ENCODE measurements around the gene DOK7. TPM values are rescaled to one million over a fixed set of nuclear protein-coding genes. Genes with fewer than 3 reads are reported as not detected.
"Not testable (repeated sequence)": the region's sequence is repeated elsewhere in the genome, so short reads cannot be mapped to it uniquely, and the experiment has no call there.

The DOK7 gene
- total RNA-seq, 3 donors from 2014 or later (not counting 1 experiment from before 2014, with no cell fraction given): 1.3 to 2.9 (median 1.6) TPM

- H3K4me3 ChIP-seq (ENCODE audit: low read length): no peak overlapping the region
- no peaks in the 10 kb centered on the region for H3K9me3 Mint-ChIP-seq
- H3K27me3 Mint-ChIP-seq (ENCODE audit: low read depth in 2 of 2): peaks cover 0 to 3% of the 10 kb centered on the region in 2 donors
- H3K27me3 ChIP-seq (ENCODE audit: control insufficient read depth, insufficient read depth, low read length): no peaks in the 10 kb centered on the region
- ATAC-seq: no peak
- H3K36me3 Mint-ChIP-seq: peaks cover 6% of the 10 kb centered on the region
- no peaks in the 10 kb centered on the region for H3K9me3 ChIP-seq (ENCODE audit: control insufficient read depth, insufficient read depth, low read length)
- no peaks in the 10 kb centered on the region for H3K4me1 ChIP-seq (ENCODE audit: control insufficient read depth, insufficient read depth, low read length)
- WGBS (ENCODE audit: insufficient coverage): 99% methylated on average over 4 of the region's 4 CpGs
- intact Hi-C loops (cut with micrococcal nuclease): no loop called here
- no peak for TF ChIP-seq CTCF (IDR thresholded peaks at IDR 0.05)
- H3K36me3 ChIP-seq (ENCODE audit: control insufficient read depth, insufficient read depth, low read length): no peaks in the 10 kb centered on the region
- no peak overlapping the region for H3K27ac ChIP-seq (ENCODE audit: low read length)
- no peaks in the 10 kb centered on the region for H3K4me1 Mint-ChIP-seq
- no peak overlapping the region for H3K4me3 Mint-ChIP-seq
- no peak overlapping the region for H3K27ac Mint-ChIP-seq
- DNase-seq: no peak
Observed at GRCh38 chr4:3450643-3451042, 12.5 kb upstream of the DOK7 start.

- H3K4me1 ChIP-seq (ENCODE audit: control insufficient read depth, insufficient read depth, low read length): no peaks in the 10 kb centered on the region
- Mint-ChIP-seq H3K4me1 (no peaks in the 10 kb centered on the region), H3K27me3 (ENCODE audit: low read depth in 2 of 2) (peaks cover 0 to 3% of the 10 kb centered on the region in 2 donors), H3K36me3 (peaks cover 9% of the 10 kb centered on the region), H3K4me3 (no peak overlapping the region), H3K27ac (no peak overlapping the region), H3K9me3 (no peaks in the 10 kb centered on the region)
- H3K27ac ChIP-seq (ENCODE audit: low read length): no peak overlapping the region
- intact Hi-C loops (cut with micrococcal nuclease): no loop called here
- H3K9me3 ChIP-seq (ENCODE audit: control insufficient read depth, insufficient read depth, low read length): no peaks in the 10 kb centered on the region
- DNase-seq (no peak), ATAC-seq (no peak)
- TF ChIP-seq CTCF (IDR thresholded peaks at IDR 0.05): no peak
- no peaks in the 10 kb centered on the region for H3K36me3 ChIP-seq (ENCODE audit: control insufficient read depth, insufficient read depth, low read length)
- H3K4me3 ChIP-seq (ENCODE audit: low read length): no peak overlapping the region
- no peaks in the 10 kb centered on the region for H3K27me3 ChIP-seq (ENCODE audit: control insufficient read depth, insufficient read depth, low read length)
- 87% methylated on average over 3 of the region's 3 CpGs for WGBS (ENCODE audit: insufficient coverage)
Observed at GRCh38 chr4:3451956-3452355, 11.2 kb upstream of the DOK7 start.

GRCh38 chr4:3452376-3452775 lies 10.7 kb upstream of the DOK7 start:
- no peaks in the 10 kb centered on the region for H3K27me3 ChIP-seq (ENCODE audit: control insufficient read depth, insufficient read depth, low read length)
- DNase-seq: no peak
- 87% methylated on average over 7 of the region's 7 CpGs for WGBS (ENCODE audit: insufficient coverage)
- H3K4me1 Mint-ChIP-seq: no peaks in the 10 kb centered on the region
- peaks cover 9% of the 10 kb centered on the region for H3K36me3 Mint-ChIP-seq
- H3K4me1 ChIP-seq (ENCODE audit: control insufficient read depth, insufficient read depth, low read length): no peaks in the 10 kb centered on the region
- H3K4me3 ChIP-seq (ENCODE audit: low read length): no peak overlapping the region
- no peak overlapping the region for H3K27ac Mint-ChIP-seq
- H3K9me3 Mint-ChIP-seq: no peaks in the 10 kb centered on the region
- no peaks in the 10 kb centered on the region for H3K9me3 ChIP-seq (ENCODE audit: control insufficient read depth, insufficient read depth, low read length)
- peaks cover 0 to 3% of the 10 kb centered on the region in 2 donors for H3K27me3 Mint-ChIP-seq (ENCODE audit: low read depth in 2 of 2)
- H3K4me3 Mint-ChIP-seq: no peak overlapping the region
- no peak overlapping the region for H3K27ac ChIP-seq (ENCODE audit: low read length)
- no peak for TF ChIP-seq CTCF (IDR thresholded peaks at IDR 0.05)
- ATAC-seq: no peak
- H3K36me3 ChIP-seq (ENCODE audit: control insufficient read depth, insufficient read depth, low read length): no peaks in the 10 kb centered on the region
- intact Hi-C loops (cut with micrococcal nuclease): no loop called here

GRCh38 chr4:3455596-3455995 lies 7.5 kb upstream of the DOK7 start:
- WGBS (ENCODE audit: insufficient coverage): 95% methylated on average over 3 of the region's 3 CpGs
- H3K27ac ChIP-seq (ENCODE audit: low read length); H3K27me3 ChIP-seq (ENCODE audit: control insufficient read depth, insufficient read depth, low read length); H3K4me3 Mint-ChIP-seq; H3K9me3 Mint-ChIP-seq; H3K4me1 ChIP-seq (ENCODE audit: control insufficient read depth, insufficient read depth, low read length); ATAC-seq; H3K9me3 ChIP-seq (ENCODE audit: control insufficient read depth, insufficient read depth, low read length); H3K4me1 Mint-ChIP-seq; intact Hi-C loops (cut with micrococcal nuclease); H3K4me3 ChIP-seq (ENCODE audit: low read length); H3K36me3 ChIP-seq (ENCODE audit: control insufficient read depth, insufficient read depth, low read length); H3K27ac Mint-ChIP-seq; DNase-seq; H3K36me3 Mint-ChIP-seq: not testable (repeated sequence)
- H3K27me3 Mint-ChIP-seq (ENCODE audit: low read depth in 2 of 2): peaks cover 11 to 19% of the 10 kb centered on the region in 2 donors

All from natural killer cell (primary cell).